ENCODE data around the gene NDUFAF8.

GRCh38 chr17:81228834-81229665 lies 10.1 kb upstream of the NDUFAF8 start:
- TF ChIP-seq GATA2 (IDR thresholded peaks at IDR 0.05; ENCODE audit: low read depth, low read length) (no peak), GATA3 (IDR thresholded peaks at IDR 0.05; ENCODE audit: low read depth, low read length) (no peak)

Data from SH-SY5Y (cell line).